ENCODE measurements around the gene STAC3.

GRCh38 chr12:57234233-57234570 lies 16.8 kb downstream of the STAC3 start:
- TF ChIP-seq CTCF (IDR thresholded peaks at IDR 0.05) (no peak), HMGXB4 (CRISPR knock-in tag; IDR thresholded peaks at IDR 0.05; ENCODE audit: borderline replicate concordance) (no peak), RCOR1 (IDR thresholded peaks at IDR 0.05; ENCODE audit: low read depth, low read length) (no peak), POLR2A (IDR thresholded peaks at IDR 0.05; ENCODE audit: low read length) (no peak)
